Coronary artery (tissue), 2 donors: Measurements from ENCODE around the gene NCOA7.

Source experiments
- DNase-seq: peaks from one replicate; pipeline ENCODE4 v3.0.0-alpha.2; 2017; ENCODE audit warnings: low spot score
- H3K27ac ChIP-seq, 2 donors: fragments of 200-600 bp; sonication (generic); one replicate each; pipeline ENCODE4 v1.5.1; 2016 to 2019
- H3K4me3 ChIP-seq: fragments of 200-600 bp; sonication (generic); 2 replicates; pipeline ENCODE4 v1.5.1; 2016; ENCODE audit warnings: mild to moderate bottlenecking, moderate library complexity
- TF ChIP-seq, protein P1 (sequence below): fragments of 200-600 bp; sonication (generic); IDR thresholded peaks from one replicate; pipeline ENCODE4 v1.5.1; 2019; ENCODE audit warnings: antibody characterized with exemption

The NCOA7 gene

DNA sequence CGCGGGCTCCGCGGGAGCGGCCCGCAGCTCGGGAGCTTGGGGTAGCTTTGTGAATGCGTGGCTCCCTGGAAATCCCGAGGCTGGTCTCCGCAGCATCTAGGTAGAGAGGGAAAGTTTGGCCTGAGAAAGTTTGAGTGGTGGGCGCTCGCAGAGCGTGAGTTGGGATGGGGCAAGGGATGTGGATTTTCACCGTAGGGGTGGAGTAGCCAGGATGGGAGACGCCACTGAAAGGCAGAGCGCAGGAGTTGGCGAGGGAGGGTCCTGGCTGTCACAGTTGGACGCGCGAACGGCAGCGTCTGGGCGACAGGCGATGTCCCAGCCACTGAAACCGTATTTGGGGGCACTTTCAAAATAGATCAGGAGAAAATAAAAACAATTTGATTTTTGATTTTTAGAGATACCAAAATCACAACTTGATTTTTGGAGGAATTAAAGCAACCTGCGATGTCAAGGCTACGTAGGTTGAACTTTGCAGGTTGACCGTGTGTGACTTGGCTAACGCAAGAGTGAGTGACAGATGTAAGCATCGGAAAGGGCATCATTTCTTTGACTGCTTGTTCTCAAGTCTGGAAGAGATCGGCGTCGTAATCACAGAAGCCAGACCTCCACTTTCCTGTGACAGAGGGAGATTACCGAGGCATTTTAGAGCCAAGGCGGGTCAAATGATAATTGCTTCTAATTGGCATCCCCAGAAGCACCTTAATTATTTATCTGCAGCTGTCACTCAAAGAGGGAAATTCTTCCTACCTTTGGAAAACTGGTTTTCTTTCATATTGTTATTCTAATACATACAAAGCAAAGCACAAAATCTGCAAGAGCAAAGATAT lies 40.7 kb upstream of the NCOA7 start:
- Histone ChIP-seq H3K27ac (peak overlapping the region; percentile 98), H3K4me3 (peak overlapping the region; percentile 88)
- DNase-seq = no peak
- TF ChIP-seq, protein P1, sequence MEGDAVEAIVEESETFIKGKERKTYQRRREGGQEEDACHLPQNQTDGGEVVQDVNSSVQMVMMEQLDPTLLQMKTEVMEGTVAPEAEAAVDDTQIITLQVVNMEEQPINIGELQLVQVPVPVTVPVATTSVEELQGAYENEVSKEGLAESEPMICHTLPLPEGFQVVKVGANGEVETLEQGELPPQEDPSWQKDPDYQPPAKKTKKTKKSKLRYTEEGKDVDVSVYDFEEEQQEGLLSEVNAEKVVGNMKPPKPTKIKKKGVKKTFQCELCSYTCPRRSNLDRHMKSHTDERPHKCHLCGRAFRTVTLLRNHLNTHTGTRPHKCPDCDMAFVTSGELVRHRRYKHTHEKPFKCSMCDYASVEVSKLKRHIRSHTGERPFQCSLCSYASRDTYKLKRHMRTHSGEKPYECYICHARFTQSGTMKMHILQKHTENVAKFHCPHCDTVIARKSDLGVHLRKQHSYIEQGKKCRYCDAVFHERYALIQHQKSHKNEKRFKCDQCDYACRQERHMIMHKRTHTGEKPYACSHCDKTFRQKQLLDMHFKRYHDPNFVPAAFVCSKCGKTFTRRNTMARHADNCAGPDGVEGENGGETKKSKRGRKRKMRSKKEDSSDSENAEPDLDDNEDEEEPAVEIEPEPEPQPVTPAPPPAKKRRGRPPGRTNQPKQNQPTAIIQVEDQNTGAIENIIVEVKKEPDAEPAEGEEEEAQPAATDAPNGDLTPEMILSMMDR = no peak

DNA sequence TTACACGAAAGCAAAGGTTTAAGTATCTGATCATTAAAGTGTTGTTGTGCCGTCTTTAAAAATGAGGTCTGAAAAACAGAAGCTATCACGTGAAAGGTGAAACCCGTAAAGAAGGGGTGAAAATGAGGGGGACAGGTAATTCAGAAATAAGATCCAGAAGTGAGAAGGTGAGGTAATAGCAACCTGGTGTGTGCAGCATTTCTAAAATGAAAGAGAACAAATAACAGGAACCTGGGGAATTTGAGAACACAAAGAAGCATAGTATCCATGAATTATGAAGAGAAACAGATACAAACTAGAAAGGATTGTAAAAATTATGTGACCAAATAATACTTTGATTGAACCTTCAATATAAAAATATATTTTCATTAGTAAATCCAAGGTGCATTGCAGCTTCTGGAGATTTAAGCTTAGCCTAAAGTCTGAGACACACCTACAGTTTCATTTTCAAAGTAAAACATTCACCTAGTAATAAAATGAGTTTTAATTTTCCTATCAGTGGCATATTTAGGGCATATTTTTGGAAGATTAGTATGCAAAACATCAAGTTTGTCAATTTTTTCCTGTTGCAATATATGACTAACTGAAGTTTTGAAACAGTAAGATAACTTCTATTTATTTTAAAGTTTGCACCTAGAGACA lies 39.9 kb upstream of the NCOA7 start:
- peak overlapping the region; percentile 88 for H3K4me3 ChIP-seq
- peak overlapping the region; percentile 98 for H3K27ac ChIP-seq
- DNase-seq = no peak
- TF ChIP-seq, protein P1 = no peak

DNA sequence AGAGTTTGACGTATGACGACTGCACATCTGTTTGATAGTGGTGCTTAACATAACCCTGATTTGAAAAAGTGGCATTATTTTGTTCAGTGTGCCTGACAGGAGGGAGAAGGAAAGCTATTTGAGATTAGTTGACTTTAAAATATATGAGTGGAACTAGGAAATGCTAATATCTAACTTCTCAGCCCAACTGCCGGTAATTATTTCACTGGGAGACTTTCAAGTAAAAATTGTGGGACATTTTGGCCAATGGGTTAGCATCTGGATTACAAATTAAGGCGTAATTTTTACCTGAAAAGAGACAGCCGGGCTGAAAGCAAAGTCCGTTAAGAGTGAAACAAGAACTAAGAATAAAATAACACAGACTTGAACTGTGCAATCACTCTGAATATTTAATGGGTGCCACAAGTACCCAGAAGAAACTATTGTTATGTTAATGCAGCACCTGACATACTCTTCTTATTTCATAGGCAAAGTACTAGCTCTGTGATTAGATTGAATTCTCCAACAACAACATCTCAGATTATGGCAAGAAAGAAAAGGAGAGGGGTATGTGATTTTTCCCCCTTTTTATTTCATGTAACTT lies 39.3 kb upstream of the NCOA7 start:
- H3K27ac ChIP-seq = peak overlapping the region; percentile 98

DNA sequence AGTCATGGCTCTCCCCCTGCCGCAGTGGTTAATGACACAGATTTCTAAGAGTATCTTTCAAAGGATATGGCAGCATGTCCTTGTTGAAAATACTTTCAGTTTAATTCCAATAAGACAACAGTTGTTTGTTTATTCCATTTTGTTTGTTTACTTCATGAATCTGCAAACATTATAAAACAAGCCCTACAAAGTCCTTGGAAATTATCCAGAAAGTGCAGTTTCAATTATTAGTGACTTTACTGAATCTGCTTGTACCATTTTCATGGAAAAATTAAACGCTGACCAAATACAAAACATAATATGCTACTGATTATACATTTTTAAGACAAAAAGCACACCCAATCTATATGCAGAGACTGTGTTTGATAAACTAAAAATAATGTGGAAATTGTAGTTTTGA lies 38.0 kb upstream of the NCOA7 start:
- TF ChIP-seq, protein P1 = no peak
- H3K4me3 ChIP-seq = peak overlapping the region; percentile 88
- peak overlapping the region; percentile 71 to 98 for H3K27ac ChIP-seq
- no peak for DNase-seq

More for the DNA sequence above, 39.3 kb upstream of the NCOA7 start:
- TF ChIP-seq, protein P1 = no peak
- no peak for DNase-seq
- peak overlapping the region; percentile 88 for H3K4me3 ChIP-seq

DNA sequence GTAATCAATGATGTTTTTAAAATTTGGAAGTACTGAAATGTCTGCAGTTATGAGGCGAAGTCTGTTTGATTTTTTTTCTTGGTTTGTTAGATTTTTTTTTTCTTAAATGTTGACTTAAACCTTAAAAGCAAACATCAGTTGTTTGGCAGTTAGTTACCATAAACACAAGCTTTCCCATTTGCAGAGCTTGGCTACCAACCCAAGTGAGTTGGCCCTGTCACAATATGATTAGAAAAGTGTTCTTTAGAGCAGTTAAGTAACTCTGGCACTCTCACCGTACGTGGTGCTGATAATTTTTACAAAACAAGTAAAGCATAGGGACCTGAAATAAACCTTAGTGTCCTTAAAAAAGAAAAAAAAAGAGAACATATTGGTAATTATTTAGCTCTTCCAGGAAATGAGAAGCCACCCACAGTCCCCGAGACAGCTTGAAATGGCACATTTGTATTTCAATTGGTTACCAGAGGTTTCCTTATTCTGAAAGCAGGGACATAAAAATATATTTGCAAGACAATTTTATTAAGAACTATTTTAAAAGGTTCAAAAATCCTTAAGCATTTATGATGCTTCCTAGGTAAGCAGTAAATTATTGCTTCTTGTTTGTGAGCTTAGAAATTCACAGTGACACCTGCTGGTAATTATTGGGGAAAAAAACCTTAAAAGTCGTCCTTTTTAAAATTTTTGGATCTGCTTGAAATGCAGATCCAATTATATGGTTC lies 37.4 kb upstream of the NCOA7 start:
- TF ChIP-seq, protein P1 = no peak
- Histone ChIP-seq H3K4me3 (peak overlapping the region; percentile 88), H3K27ac (peak overlapping the region; percentile 71 to 98)
- DNase-seq = no peak

DNA sequence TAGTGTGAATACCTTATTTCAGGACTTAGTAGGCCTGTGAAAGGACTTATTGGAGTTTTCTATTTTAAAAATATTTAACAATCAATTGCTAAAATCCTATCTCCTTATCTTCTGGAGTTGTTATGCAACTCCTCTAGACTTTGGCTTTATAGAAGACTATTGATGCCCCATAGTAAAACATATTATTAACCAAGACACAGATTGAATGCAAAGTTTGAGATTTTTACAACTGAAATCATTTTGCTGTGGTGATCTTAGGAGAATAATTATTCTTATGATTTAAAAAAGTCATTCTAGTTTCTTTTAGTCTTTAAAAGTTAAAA lies 36.9 kb upstream of the NCOA7 start:
- TF ChIP-seq, protein P1 = no peak
- no peak for DNase-seq
- peak overlapping the region; percentile 88 for H3K4me3 ChIP-seq
- peak overlapping the region; percentile 5 to 98 for H3K27ac ChIP-seq
